Measurements from ENCODE around the gene PRM3.
A peak's percentile ranks its signal among the peaks of the same experiment; 100 is the strongest.
"Not testable (repeated sequence)": the region's sequence is repeated elsewhere in the genome, so short reads cannot be mapped to it uniquely, and the experiment has no call there.

PRM3 gene

GRCh38 chr16:11303405-11304138, 30.1 kb upstream of the PRM3 start:
- no peak for DNase-seq (ENCODE audit: low spot score)

- DNase-seq (ENCODE audit: low spot score): no peak
Observed at GRCh38 chr16:11302977-11303376, 29.5 kb upstream of the PRM3 start.

GRCh38 chr16:11301645-11302501, 28.4 kb upstream of the PRM3 start:
- DNase-seq (ENCODE audit: low spot score): no peak

- no peak for DNase-seq (ENCODE audit: low spot score)
Observed at GRCh38 chr16:11300560-11300892, 27.1 kb upstream of the PRM3 start.

- no peak for DNase-seq (ENCODE audit: low spot score)
Observed at GRCh38 chr16:11299865-11300559, 26.6 kb upstream of the PRM3 start.

- DNase-seq (ENCODE audit: low spot score): not testable (repeated sequence)
Observed at GRCh38 chr16:11298950-11299547, 25.6 kb upstream of the PRM3 start.

GRCh38 chr16:11298143-11298900, 24.9 kb upstream of the PRM3 start:
- DNase-seq (ENCODE audit: low spot score): no peak

- DNase-seq (ENCODE audit: low spot score): peak; percentile 62
Observed at GRCh38 chr16:11297492-11298142, 24.2 kb upstream of the PRM3 start.

- no peak for DNase-seq (ENCODE audit: low spot score)
Observed at GRCh38 chr16:11296706-11297491, 23.5 kb upstream of the PRM3 start.

- no peak for DNase-seq (ENCODE audit: low spot score)
Observed at GRCh38 chr16:11296351-11296705, 22.9 kb upstream of the PRM3 start.

- DNase-seq (ENCODE audit: low spot score): no peak
Observed at GRCh38 chr16:11295672-11296071, 22.2 kb upstream of the PRM3 start.

- no peak for DNase-seq (ENCODE audit: low spot score)
Observed at GRCh38 chr16:11292076-11292748, 18.8 kb upstream of the PRM3 start.

- no peak for DNase-seq (ENCODE audit: low spot score)
Observed at GRCh38 chr16:11291091-11291703, 17.8 kb upstream of the PRM3 start.

- DNase-seq (ENCODE audit: low spot score): no peak
Observed at GRCh38 chr16:11290102-11290893, 16.9 kb upstream of the PRM3 start.

- not testable (repeated sequence) for DNase-seq (ENCODE audit: low spot score)
Observed at GRCh38 chr16:11289696-11290095, 16.3 kb upstream of the PRM3 start.

GRCh38 chr16:11289202-11289601, 15.8 kb upstream of the PRM3 start:
- DNase-seq (ENCODE audit: low spot score): no peak

- no peak for DNase-seq (ENCODE audit: low spot score)
Observed at GRCh38 chr16:11285842-11286241, 12.4 kb upstream of the PRM3 start.

- peak; percentile 22 for DNase-seq (ENCODE audit: low spot score)
Observed at GRCh38 chr16:11283820-11284248, 10.4 kb upstream of the PRM3 start.

Measured in AG08395 (cell line).